ENCODE data around the gene POM121. TPM values are rescaled to one million over a fixed set of nuclear protein-coding genes. Genes with fewer than 3 reads are reported as not detected.
"Not testable (repeated sequence)": the region's sequence is repeated elsewhere in the genome, so short reads cannot be mapped to it uniquely, and the experiment has no call there.

Gene POM121
- total and polyA plus RNA-seq, 2 experiments from 2014 or later: 10.3 to 16.1 TPM

GRCh38 chr7:72946130-72946745 lies 21.3 kb downstream of the POM121 start:
- H3K4me3 ChIP-seq; H2AFZ ChIP-seq; H3K27ac ChIP-seq; H3K79me2 ChIP-seq; H3K36me3 ChIP-seq (replicated peaks; ENCODE audit: insufficient read depth, low read depth); DNase-seq (ENCODE audit: low spot score); H3K27me3 ChIP-seq; H3K9me2 ChIP-seq (replicated peaks; ENCODE audit: insufficient read depth); H3K4me1 ChIP-seq (ENCODE audit: insufficient read depth); H4K20me1 ChIP-seq (ENCODE audit: insufficient read depth, poor library complexity, severe bottlenecking); H3K4me2 ChIP-seq; H3K9me3 ChIP-seq (ENCODE audit: low read depth): not testable (repeated sequence)
- peak; percentile 26 for TF ChIP-seq CTCF (IDR thresholded peaks at IDR 0.05; ENCODE audit: poor library complexity)
- WGBS (ENCODE audit: low lambda C conversion rate, missing lambda C conversion rate): 95% methylated on average over 22 of the region's 22 CpGs

GRCh38 chr7:72948714-72949113 lies 23.8 kb downstream of the POM121 start:
- H2AFZ ChIP-seq; H3K36me3 ChIP-seq (replicated peaks; ENCODE audit: insufficient read depth, low read depth); DNase-seq (ENCODE audit: low spot score); H3K4me3 ChIP-seq; H3K4me1 ChIP-seq (ENCODE audit: insufficient read depth); H3K27ac ChIP-seq; H4K20me1 ChIP-seq (ENCODE audit: insufficient read depth, poor library complexity, severe bottlenecking); H3K9me2 ChIP-seq (replicated peaks; ENCODE audit: insufficient read depth); H3K79me2 ChIP-seq; H3K27me3 ChIP-seq; H3K9me3 ChIP-seq (ENCODE audit: low read depth); H3K4me2 ChIP-seq: not testable (repeated sequence)
- 96% methylated on average over 16 of the region's 23 CpGs for WGBS (ENCODE audit: low lambda C conversion rate, missing lambda C conversion rate)

GRCh38 chr7:72949276-72949675 lies 24.4 kb downstream of the POM121 start:
- H3K27me3 ChIP-seq; H2AFZ ChIP-seq; H3K9me2 ChIP-seq (replicated peaks; ENCODE audit: insufficient read depth); DNase-seq (ENCODE audit: low spot score); H3K4me2 ChIP-seq; H3K27ac ChIP-seq; H3K4me1 ChIP-seq (ENCODE audit: insufficient read depth); H3K79me2 ChIP-seq; H3K9me3 ChIP-seq (ENCODE audit: low read depth); H3K36me3 ChIP-seq (replicated peaks; ENCODE audit: insufficient read depth, low read depth); H3K4me3 ChIP-seq; H4K20me1 ChIP-seq (ENCODE audit: insufficient read depth, poor library complexity, severe bottlenecking): not testable (repeated sequence)
- WGBS (ENCODE audit: low lambda C conversion rate, missing lambda C conversion rate): 97% methylated on average over 8 of the region's 9 CpGs

GRCh38 chr7:72949686-72950085 lies 24.8 kb downstream of the POM121 start:
- not testable (repeated sequence) for H3K36me3 ChIP-seq (replicated peaks; ENCODE audit: insufficient read depth, low read depth); H3K27ac ChIP-seq; H3K4me2 ChIP-seq; H3K9me2 ChIP-seq (replicated peaks; ENCODE audit: insufficient read depth); H3K4me3 ChIP-seq; H3K9me3 ChIP-seq (ENCODE audit: low read depth); H3K79me2 ChIP-seq; H3K4me1 ChIP-seq (ENCODE audit: insufficient read depth); H3K27me3 ChIP-seq; H4K20me1 ChIP-seq (ENCODE audit: insufficient read depth, poor library complexity, severe bottlenecking); H2AFZ ChIP-seq
- WGBS (ENCODE audit: low lambda C conversion rate, missing lambda C conversion rate): 83% methylated on average over 5 of the region's 6 CpGs
- DNase-seq (ENCODE audit: low spot score): peak; percentile 8

- not testable (repeated sequence) for DNase-seq (ENCODE audit: low spot score)
- WGBS (ENCODE audit: low lambda C conversion rate, missing lambda C conversion rate): no CpG with 5 or more reads among the region's 6 CpGs
These were observed 25.5 kb downstream of the POM121 start for GRCh38 chr7:72950432-72950831.

GRCh38 chr7:72953901-72954562 lies 29.1 kb downstream of the POM121 start:
- H2AFZ ChIP-seq; H3K4me1 ChIP-seq (ENCODE audit: insufficient read depth); H3K9me2 ChIP-seq (replicated peaks; ENCODE audit: insufficient read depth); DNase-seq (ENCODE audit: low spot score); H3K79me2 ChIP-seq; H3K4me3 ChIP-seq; H3K36me3 ChIP-seq (replicated peaks; ENCODE audit: insufficient read depth, low read depth); H3K9me3 ChIP-seq (ENCODE audit: low read depth); H4K20me1 ChIP-seq (ENCODE audit: insufficient read depth, poor library complexity, severe bottlenecking); H3K27me3 ChIP-seq; H3K27ac ChIP-seq: not testable (repeated sequence)
- H3K4me2 ChIP-seq: peak overlapping the region; percentile 74
- WGBS (ENCODE audit: low lambda C conversion rate, missing lambda C conversion rate): 13% methylated on average over 2 of the region's 43 CpGs

More at GRCh38 chr7:72950432-72950831, 25.5 kb downstream of the POM121 start:
- not testable (repeated sequence) for H3K9me3 ChIP-seq (ENCODE audit: low read depth); H3K79me2 ChIP-seq; H3K9me2 ChIP-seq (replicated peaks; ENCODE audit: insufficient read depth); H3K36me3 ChIP-seq (replicated peaks; ENCODE audit: insufficient read depth, low read depth); H3K4me1 ChIP-seq (ENCODE audit: insufficient read depth); H3K4me3 ChIP-seq; H3K27me3 ChIP-seq; H3K4me2 ChIP-seq; H4K20me1 ChIP-seq (ENCODE audit: insufficient read depth, poor library complexity, severe bottlenecking); H2AFZ ChIP-seq; H3K27ac ChIP-seq

- H3K79me2 ChIP-seq; H2AFZ ChIP-seq; H3K4me1 ChIP-seq (ENCODE audit: insufficient read depth); H4K20me1 ChIP-seq (ENCODE audit: insufficient read depth, poor library complexity, severe bottlenecking); H3K9me3 ChIP-seq (ENCODE audit: low read depth); H3K27ac ChIP-seq; H3K9me2 ChIP-seq (replicated peaks; ENCODE audit: insufficient read depth); H3K36me3 ChIP-seq (replicated peaks; ENCODE audit: insufficient read depth, low read depth); H3K4me3 ChIP-seq; DNase-seq (ENCODE audit: low spot score); H3K27me3 ChIP-seq: not testable (repeated sequence)
- H3K4me2 ChIP-seq: peak overlapping the region; percentile 63
- 61% methylated on average over 7 of the region's 45 CpGs for WGBS (ENCODE audit: low lambda C conversion rate, missing lambda C conversion rate)
These were observed 29.8 kb downstream of the POM121 start for GRCh38 chr7:72954563-72955198.

- H4K20me1 ChIP-seq (ENCODE audit: insufficient read depth, poor library complexity, severe bottlenecking); DNase-seq (ENCODE audit: low spot score); H3K4me3 ChIP-seq; H3K79me2 ChIP-seq; H3K27me3 ChIP-seq; H3K9me3 ChIP-seq (ENCODE audit: low read depth); H3K4me2 ChIP-seq; H3K4me1 ChIP-seq (ENCODE audit: insufficient read depth); H3K36me3 ChIP-seq (replicated peaks; ENCODE audit: insufficient read depth, low read depth); H3K9me2 ChIP-seq (replicated peaks; ENCODE audit: insufficient read depth); H3K27ac ChIP-seq; H2AFZ ChIP-seq: not testable (repeated sequence)
- WGBS (ENCODE audit: low lambda C conversion rate, missing lambda C conversion rate): 100% methylated on average over 3 of the region's 18 CpGs
These were observed 35.1 kb downstream of the POM121 start for GRCh38 chr7:72960029-72960428.
